PC-3 (cell line): ENCODE results near the gene SDK1. TPM values are rescaled to one million over a fixed set of nuclear protein-coding genes. Genes with fewer than 3 reads are reported as not detected.
A peak's percentile ranks its signal among the peaks of the same experiment; 100 is the strongest.

ENCODE experiments used
- ATAC-seq: fragments of 200-7000 bp; cut with Tn5 transposase; 2 replicates; pipeline ENCODE4 v1.9.1; 2020; ENCODE audit warnings: mild to moderate bottlenecking, moderate library complexity
- BruUV-seq: library from RNA; stranded (reverse); fragments of 400-500 nt; replicated peaks from 2 replicates; lab custom pipeline; 2021; lab: Mats Ljungman, UMichigan
- CTCF ChIA-PET: fragments of 300-600 bp; sonication (Branson Sonifier 250); formaldehyde crosslinking; loops from one replicate; lab custom pipeline; 2022; ENCODE audit warnings: antibody characterized with exemption; lab: Charles Lee
- POLR2A ChIA-PET: fragments of 300-600 bp; sonication (Branson Sonifier 250); formaldehyde crosslinking; loops from one replicate; lab custom pipeline; 2022; ENCODE audit warnings: antibody characterized with exemption; ENCODE audit not compliant: unreplicated experiment; lab: Charles Lee
- DNase-seq: peaks from one replicate; pipeline ENCODE4 v3.0.0-alpha.2; 2015
- H2AFZ ChIP-seq: fragments of 300-600 bp; sonication (generic); 2 replicates; pipeline ENCODE4 v1.6.0; 2016; ENCODE audit warnings: antibody characterized with exemption, low read length
- H3F3A ChIP-seq: fragments of 300-600 bp; sonication (generic); one replicate; pipeline ENCODE4 v1.6.0; 2017; ENCODE audit warnings: antibody characterized with exemption, low read length, control low read depth, mild to moderate bottlenecking; ENCODE audit not compliant: unreplicated experiment
- H3K27ac ChIP-seq: fragments of 300-600 bp; sonication (generic); 2 replicates; pipeline ENCODE4 v1.5.1; 2016; ENCODE audit warnings: mild to moderate bottlenecking, low read length
- H3K27me3 ChIP-seq: fragments of 300-600 bp; sonication (generic); 2 replicates; pipeline ENCODE4 v1.6.1; 2016; ENCODE audit warnings: low read length, mixed read lengths
- H3K36me3 ChIP-seq: fragments of 300-600 bp; sonication (generic); 2 replicates; pipeline ENCODE4 v1.6.1; 2016; ENCODE audit warnings: low read depth, mixed run types, low read length, mixed read lengths
- H3K4me1 ChIP-seq: fragments of 300-600 bp; sonication (generic); 2 replicates; pipeline ENCODE4 v1.5.1; 2016; ENCODE audit warnings: low read length; ENCODE audit not compliant: insufficient read depth
- H3K4me2 ChIP-seq: fragments of 300-600 bp; sonication (generic); 2 replicates; pipeline ENCODE4 v1.6.0; 2016; ENCODE audit warnings: low read length
- H3K4me3 ChIP-seq: fragments of 300-600 bp; sonication (generic); 2 replicates; pipeline ENCODE4 v1.5.1; 2016; ENCODE audit warnings: mild to moderate bottlenecking, low read length, mixed read lengths
- H3K79me2 ChIP-seq: fragments of 300-600 bp; sonication (generic); 2 replicates; pipeline ENCODE4 v1.6.1; 2017; ENCODE audit warnings: low read length, mixed read lengths
- H3K9ac ChIP-seq: fragments of 300-600 bp; sonication (generic); 2 replicates; pipeline ENCODE4 v1.6.0; 2016; ENCODE audit warnings: mild to moderate bottlenecking, low read length
- H3K9me2 ChIP-seq: fragments of 300-600 bp; sonication (generic); replicated peaks from 2 replicates; pipeline ENCODE4 v1.6.1; 2016; ENCODE audit warnings: mixed run types, low read length, mixed read lengths
- H3K9me3 ChIP-seq: fragments of 300-600 bp; sonication (generic); 2 replicates; pipeline ENCODE4 v1.6.1; 2016; ENCODE audit warnings: low read length, mixed read lengths
- H4K20me1 ChIP-seq: fragments of 300-600 bp; sonication (generic); 2 replicates; pipeline ENCODE4 v1.6.1; 2016; ENCODE audit warnings: low read length, mixed read lengths
- EZH2 ChIP-seq: fragments of 300-600 bp; sonication (generic); IDR thresholded peaks from one replicate; pipeline ENCODE4 v1.6.1; 2017; ENCODE audit warnings: antibody characterized with exemption, mild to moderate bottlenecking, low read length; ENCODE audit not compliant: unreplicated experiment
- EZH2phosphoT487 ChIP-seq: fragments of 300-600 bp; sonication (generic); IDR thresholded peaks from 2 replicates; pipeline ENCODE4 v1.6.1; 2018; ENCODE audit warnings: mild to moderate bottlenecking, antibody characterized with exemption, low read length, borderline replicate concordance
- intact Hi-C: fragments of 100-400 bp; cut with micrococcal nuclease; formaldehyde crosslinking; loops from 2 replicates; pipeline ENCODE4 v1.9.0; 2023
- total RNA-seq: library from RNA; depleted of rRNA; stranded (reverse); fragments of >200 nt; gene quantifications from 2 replicates; pipeline ENCODE4 v1.2.3, GENCODE V29; 2014
- TF ChIP-seq, protein P1 (sequence below): fragments of 300-600 bp; sonication (generic); conservative IDR thresholded peaks from 2 replicates; pipeline ENCODE4 v1.5.1; 2017; ENCODE audit warnings: antibody characterized with exemption, low read depth, mild to moderate bottlenecking, low read length

SDK1 gene
- total RNA-seq, 1 experiment from 2014 or later, result 2.8 TPM

DNA sequence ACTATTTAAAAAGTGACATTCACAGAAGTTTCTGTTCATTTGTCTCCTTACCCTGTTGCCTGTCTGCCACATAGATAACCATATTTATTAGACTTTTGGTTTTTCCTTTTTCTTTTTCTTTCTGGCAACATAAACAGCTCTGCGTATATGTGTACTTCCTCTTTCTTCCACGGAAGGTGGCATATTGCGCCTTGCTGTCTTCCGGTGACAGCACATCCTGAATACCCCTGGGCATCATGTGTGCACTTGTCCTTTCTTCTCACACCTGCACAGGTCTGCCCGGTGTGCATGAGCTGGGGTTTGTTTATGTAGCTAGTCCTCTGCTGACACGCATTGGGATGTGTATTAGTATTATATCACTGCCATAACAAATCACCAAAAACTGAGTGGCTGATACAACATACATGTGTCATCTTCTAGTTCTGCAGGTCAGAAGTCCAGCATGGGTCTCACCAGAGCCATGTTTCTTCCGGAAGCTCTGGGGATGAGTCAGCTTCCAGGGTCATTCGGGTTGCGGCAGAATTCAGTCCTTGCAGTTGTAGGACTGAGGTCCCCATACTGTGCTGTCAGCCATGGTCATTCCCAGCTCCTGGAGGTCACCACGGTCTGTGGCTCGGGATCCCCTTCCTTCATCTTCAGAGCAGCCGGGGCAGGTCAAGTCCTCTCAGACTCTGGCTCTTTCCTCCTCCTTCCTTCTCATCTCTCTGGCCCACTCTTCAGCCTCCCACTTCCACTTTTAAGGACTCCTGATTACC lies 785.1 kb downstream of the SDK1 start:
- intact Hi-C loops, result no loop called here
- CTCF ChIA-PET, result no interaction called here
- no peaks in the 10 kb centered on the region for H3F3A ChIP-seq
- H3K9me3 ChIP-seq, result 0 out of 2 replicates have a peak, but pooled peaks cover 7% of the 10 kb centered on the region
- no peak overlapping the region for H3K27ac ChIP-seq
- no peaks in the 10 kb centered on the region for H4K20me1 ChIP-seq
- TF ChIP-seq, protein P1, sequence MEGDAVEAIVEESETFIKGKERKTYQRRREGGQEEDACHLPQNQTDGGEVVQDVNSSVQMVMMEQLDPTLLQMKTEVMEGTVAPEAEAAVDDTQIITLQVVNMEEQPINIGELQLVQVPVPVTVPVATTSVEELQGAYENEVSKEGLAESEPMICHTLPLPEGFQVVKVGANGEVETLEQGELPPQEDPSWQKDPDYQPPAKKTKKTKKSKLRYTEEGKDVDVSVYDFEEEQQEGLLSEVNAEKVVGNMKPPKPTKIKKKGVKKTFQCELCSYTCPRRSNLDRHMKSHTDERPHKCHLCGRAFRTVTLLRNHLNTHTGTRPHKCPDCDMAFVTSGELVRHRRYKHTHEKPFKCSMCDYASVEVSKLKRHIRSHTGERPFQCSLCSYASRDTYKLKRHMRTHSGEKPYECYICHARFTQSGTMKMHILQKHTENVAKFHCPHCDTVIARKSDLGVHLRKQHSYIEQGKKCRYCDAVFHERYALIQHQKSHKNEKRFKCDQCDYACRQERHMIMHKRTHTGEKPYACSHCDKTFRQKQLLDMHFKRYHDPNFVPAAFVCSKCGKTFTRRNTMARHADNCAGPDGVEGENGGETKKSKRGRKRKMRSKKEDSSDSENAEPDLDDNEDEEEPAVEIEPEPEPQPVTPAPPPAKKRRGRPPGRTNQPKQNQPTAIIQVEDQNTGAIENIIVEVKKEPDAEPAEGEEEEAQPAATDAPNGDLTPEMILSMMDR, result no peak
- no peak for TF ChIP-seq EZH2
- no peak for TF ChIP-seq EZH2phosphoT487
- H3K4me1 ChIP-seq, result no peaks in the 10 kb centered on the region
- H3K9ac ChIP-seq, result no peak overlapping the region
- ATAC-seq (no peak), DNase-seq (no peak)
- no peak overlapping the region for H3K4me2 ChIP-seq
- no peaks in the 10 kb centered on the region for H3K27me3 ChIP-seq
- POLR2A ChIA-PET, result no interaction called here
- BruUV-seq, result no TSS peak
- H2AFZ ChIP-seq, result no peak overlapping the region
- H3K4me3 ChIP-seq, result no peak overlapping the region
- no peaks in the 10 kb centered on the region for H3K36me3 ChIP-seq
- no peaks in the 10 kb centered on the region for H3K79me2 ChIP-seq
- H3K9me2 ChIP-seq, result no peaks in the 10 kb centered on the region

DNA sequence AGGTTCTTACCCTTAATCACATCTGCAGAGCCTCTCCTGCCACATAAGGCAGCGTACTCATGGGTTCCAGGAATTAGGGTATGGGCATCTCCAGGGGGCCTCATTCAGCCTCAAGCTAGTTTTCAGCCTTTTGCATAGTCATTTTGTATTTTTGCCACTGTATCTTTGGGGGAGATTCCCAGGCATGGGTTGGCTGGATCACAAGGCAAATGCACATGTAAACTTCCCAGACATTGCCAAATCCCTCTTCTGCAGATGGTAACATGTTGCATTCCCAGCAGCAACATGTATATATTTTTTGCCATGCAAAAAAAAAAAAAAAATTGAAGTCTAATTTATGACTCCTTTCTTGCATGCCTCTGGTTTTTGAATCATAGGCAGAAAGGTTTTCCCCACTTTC lies 785.7 kb downstream of the SDK1 start:
- Histone ChIP-seq H3K4me2 (no peak overlapping the region), H3K4me3 (no peak overlapping the region), H3F3A (no peaks in the 10 kb centered on the region), H3K27me3 (no peaks in the 10 kb centered on the region), H4K20me1 (no peaks in the 10 kb centered on the region), H3K79me2 (no peaks in the 10 kb centered on the region), H3K9me3 (0 out of 2 replicates have a peak, but pooled peaks cover 7% of the 10 kb centered on the region), H3K4me1 (no peaks in the 10 kb centered on the region), H3K9me2 (no peaks in the 10 kb centered on the region), H3K9ac (no peak overlapping the region), H2AFZ (no peak overlapping the region), H3K36me3 (no peaks in the 10 kb centered on the region), H3K27ac (no peak overlapping the region)
- ChIA-PET CTCF (no interaction called here), POLR2A (no interaction called here)
- BruUV-seq, result no TSS peak
- ATAC-seq (no peak), DNase-seq (no peak)
- TF ChIP-seq EZH2phosphoT487 (no peak), EZH2 (no peak)
- TF ChIP-seq, protein P1, result no peak
- intact Hi-C loops, result no loop called here

DNA sequence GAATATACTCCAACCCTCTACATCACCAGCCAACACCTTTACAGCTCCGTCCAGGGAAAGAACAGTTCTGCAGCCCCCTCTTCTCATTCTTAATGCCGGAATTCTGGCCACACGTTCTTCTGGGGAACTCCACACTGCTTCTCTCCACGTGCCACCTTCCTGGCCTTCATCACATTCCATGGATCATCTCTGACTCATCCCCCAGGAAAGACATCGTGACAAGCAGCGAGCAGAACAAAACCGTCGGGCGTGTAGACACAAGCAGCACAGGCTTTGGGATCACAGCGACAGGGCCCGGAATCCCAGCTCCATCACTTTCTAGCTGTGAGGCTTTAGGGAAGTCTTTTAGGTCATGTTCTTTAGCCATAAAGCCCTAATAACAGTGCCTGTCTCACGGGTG lies 790.7 kb downstream of the SDK1 start:
- intact Hi-C loops, result no loop called here
- no TSS peak for BruUV-seq
- Histone ChIP-seq H3F3A (no peaks in the 10 kb centered on the region), H3K4me1 (no peaks in the 10 kb centered on the region), H3K9me3 (0 out of 2 replicates have a peak, but pooled peaks cover 7% of the 10 kb centered on the region), H3K4me3 (no peak overlapping the region), H3K79me2 (no peaks in the 10 kb centered on the region), H3K36me3 (no peaks in the 10 kb centered on the region), H3K27ac (no peak overlapping the region), H3K9ac (no peak overlapping the region), H2AFZ (no peak overlapping the region), H4K20me1 (no peaks in the 10 kb centered on the region), H3K4me2 (no peak overlapping the region), H3K9me2 (no peaks in the 10 kb centered on the region), H3K27me3 (no peaks in the 10 kb centered on the region)
- no peak for TF ChIP-seq EZH2phosphoT487
- TF ChIP-seq, protein P1, result no peak
- TF ChIP-seq EZH2, result no peak
- ATAC-seq, result no peak
- CTCF ChIA-PET, result no interaction called here
- POLR2A ChIA-PET, result no interaction called here
- DNase-seq, result peak; percentile 3
